GM19468 (cell line): ENCODE results near the gene USO1.
"Not testable (repeated sequence)": the region's sequence is repeated elsewhere in the genome, so short reads cannot be mapped to it uniquely, and the experiment has no call there.

Source experiments
- ATAC-seq: cut with Tn5 transposase; IDR thresholded peaks from one replicate; pipeline ENCODE4 v1.9.1; 2021; ENCODE audit warnings: mild to moderate bottlenecking, moderate library complexity, moderate number of reproducible peaks; ENCODE audit not compliant: unreplicated experiment; ENCODE audit errors: extremely low read depth

Gene USO1

DNA sequence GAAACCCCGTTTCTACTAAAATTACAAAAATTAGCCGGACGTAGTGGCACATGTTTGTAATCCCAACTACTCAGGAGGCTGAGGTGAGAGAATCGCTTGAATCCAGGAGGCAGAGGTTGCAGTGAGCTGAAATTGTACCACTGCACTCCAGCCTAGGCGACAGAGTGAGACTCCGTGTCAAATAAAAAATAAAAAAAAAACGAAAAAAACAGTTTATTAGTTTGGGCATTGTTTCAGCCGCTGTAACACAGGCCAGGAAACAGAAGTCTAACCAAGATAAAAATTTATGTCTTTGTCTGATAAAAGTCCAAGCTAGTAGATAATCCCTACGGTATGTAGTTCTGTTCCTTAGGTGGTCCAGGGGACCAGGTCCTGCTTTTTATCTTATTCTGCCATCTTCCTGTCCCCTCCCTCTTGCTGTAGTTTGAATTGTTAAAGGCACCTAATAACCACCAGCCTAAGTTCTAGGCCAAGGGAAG lies 21.4 kb downstream of the USO1 start:
- no peak for ATAC-seq

DNA sequence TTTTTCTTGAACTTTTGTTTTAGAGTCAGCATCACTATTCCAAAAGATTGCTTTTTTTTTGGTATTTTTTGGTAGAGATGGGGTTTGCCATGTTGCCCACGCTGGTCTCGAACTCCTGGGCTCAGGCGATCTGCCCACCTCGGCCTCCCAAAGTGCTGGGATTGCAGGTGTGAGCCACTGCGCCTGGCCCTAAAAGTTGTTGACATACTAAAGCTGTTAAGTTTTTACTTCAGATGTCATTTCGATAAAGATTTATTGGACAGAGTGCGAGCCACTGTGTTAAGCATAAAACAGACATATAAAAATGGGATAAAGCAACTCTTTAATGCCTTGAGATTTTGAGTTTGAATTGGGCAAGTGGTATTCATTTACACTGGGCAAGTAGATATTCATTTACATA lies 28.3 kb downstream of the USO1 start:
- no peak for ATAC-seq

DNA sequence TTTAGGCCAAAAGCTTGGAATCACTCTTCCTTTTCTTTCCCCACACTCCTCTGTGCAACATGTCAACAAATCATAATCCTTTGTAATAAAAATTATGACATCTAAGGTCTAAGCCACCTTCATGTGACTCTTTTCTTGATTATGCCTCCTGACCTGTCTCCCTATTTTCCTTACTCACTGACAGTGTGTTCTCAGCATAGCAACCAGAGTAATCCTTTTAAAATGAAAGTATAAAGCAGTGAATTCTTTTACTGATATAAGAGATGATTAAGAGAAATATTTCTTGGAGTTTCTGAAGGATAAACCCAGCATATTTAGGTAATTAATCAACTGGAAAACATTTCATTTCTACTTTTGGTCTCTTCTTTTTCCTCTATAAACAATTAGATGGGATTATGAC lies 44.7 kb downstream of the USO1 start:
- no peak for ATAC-seq

DNA sequence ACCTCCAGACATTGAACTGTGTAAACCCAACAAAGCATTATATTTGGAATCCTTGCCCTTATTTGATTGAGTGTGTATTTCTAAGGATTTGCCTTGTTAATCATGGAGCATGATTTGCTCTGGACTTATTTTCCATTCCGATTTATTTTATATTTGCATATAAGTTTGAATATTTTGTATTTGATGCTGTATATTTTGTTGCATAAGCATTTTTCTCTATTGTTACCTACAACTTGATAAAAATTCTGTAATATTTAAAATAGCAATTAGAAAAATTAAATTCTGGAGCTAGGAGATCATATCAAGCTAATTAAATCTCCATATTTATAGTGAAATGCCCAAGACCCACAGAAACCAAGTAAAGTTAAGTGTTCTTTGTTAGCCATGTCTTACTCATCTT lies 47.2 kb downstream of the USO1 start:
- ATAC-seq: no peak

DNA sequence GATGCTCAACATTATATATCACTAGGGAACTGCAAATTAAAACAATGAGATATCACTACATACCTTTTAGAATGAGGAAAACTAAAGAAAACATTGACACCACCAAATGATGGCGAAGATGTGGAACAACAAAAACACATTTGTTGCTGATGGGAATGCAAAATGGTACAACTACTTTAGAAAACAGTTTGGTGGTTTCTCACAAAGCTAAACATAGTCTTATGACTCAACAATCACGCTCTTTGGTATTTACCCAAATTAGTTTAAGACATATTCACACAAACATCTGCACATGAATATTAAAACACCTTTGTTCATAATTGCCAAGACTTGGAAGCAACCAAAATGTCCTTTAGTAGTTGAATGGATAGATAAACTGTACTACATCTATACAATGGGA lies 53.2 kb downstream of the USO1 start:
- no peak for ATAC-seq

DNA sequence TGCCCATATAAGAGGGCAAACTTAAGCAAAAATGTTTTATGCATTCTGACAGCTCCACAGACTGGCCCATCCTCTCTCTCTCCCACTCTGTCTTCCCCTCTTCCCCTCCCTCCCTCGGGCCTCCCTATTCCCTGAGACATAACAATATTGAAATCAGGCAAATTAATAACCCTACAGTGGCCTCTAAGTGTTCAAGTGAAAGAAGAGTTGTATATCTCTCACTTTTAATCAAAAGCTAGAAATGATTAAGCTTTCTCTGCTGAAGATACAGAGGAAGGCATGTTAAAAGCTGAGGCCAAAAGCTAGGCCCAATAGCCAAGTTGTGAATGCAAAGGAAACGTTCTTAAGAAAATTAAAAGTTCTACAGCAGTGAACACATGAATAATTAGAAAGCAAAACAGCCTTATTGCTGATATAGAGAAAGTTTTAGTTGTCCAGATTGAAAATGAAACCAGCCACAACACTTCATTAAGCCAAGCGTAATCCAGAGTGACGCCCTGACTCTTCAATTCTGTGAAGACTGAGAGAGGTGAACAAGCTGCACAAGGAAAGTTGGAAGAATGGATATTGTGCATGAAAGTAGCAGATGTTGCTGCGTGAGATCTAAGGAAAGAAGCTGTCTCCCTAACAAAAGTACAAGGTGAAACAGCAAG lies 54.9 kb downstream of the USO1 start:
- ATAC-seq: no peak

DNA sequence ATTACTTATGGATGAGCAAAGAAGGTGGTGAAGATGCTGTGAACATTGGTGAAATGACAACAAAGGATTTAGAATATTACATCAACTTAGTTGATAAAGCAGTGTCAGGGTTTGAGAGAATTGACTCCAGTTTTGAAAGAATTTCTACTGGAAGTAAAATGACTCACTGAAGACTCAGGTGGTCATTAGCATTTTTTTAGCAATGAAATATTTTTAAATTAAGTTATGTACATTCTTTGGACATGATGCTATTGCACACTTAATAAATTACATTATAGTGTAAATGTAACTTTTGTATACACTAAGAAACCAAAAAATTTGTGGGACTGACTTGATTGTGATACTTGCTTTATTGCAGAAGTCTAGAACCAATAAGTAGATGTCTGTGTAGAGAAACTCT lies 56.9 kb downstream of the USO1 start:
- no peak for ATAC-seq

DNA sequence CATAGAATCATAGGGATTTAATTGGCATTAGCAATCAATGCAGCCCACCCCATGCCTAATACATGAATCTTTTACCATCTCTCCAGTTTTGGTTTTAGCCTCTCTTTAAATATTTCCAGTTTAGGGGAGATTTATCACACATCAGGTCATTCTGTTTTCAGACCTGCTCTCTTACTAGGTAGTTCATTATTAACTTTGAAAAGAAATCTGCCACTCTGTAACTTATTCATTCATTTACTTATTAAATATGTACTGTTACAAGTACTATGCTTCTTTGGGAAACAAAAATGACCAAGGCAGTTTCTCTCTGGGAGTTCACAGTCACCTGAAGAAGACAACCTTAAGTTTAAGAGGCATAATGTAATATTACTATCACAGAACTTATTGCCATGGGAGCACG lies 62.1 kb downstream of the USO1 start:
- ATAC-seq: no peak

DNA sequence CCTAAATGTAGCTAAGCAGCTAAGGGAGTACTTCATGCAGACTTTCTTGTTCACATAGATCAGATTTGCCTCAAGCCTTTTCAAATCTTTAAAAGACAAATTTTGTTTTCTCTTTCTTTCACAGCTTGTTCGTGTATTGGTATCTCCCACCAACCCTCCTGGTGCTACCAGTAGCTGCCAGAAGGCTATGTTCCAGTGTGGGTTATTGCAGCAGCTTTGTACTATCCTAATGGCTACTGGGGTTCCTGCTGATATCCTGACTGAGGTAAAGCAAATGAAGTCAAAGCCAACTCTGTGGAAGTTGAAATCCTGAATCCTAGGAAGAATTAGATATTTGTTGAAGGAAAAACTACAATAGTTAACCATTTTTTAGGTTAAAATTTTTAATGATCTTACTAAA lies 62.6 kb downstream of the USO1 start:
- no peak for ATAC-seq

DNA sequence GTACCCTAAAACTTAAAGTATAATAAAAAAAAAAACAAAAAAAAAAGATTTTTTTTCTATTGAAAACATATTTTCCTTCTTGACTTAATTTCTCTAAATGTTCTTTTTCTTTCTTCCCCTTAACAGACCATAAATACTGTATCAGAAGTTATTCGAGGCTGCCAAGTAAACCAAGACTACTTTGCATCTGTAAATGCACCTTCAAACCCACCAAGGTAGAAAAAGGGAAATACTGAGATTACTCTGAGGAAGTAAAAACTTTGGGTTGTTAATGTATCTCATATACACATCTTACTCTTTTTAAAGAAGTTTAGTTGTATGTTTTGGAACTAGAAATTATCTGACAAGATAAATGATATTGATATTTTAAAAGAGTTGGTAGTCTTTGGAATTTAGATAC lies 65.6 kb downstream of the USO1 start:
- no peak for ATAC-seq

DNA sequence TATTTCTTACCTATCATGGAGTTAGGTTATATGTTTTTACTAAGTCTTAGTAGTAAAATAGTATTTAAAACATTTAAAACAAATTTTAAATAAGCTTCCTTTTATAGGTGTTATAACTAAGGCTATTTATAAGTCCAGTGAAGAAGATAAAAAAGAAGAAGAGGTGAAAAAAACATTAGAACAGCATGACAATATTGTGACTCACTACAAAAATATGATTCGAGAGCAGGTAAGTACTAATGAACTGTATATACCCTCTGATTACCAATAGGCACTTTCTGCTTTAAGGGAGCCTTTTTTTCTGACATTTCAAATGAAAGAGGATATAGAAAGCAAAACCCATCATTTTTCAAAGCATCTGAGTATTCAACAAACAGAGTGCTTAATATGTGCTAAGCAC lies 76.6 kb downstream of the USO1 start:
- no peak for ATAC-seq

DNA sequence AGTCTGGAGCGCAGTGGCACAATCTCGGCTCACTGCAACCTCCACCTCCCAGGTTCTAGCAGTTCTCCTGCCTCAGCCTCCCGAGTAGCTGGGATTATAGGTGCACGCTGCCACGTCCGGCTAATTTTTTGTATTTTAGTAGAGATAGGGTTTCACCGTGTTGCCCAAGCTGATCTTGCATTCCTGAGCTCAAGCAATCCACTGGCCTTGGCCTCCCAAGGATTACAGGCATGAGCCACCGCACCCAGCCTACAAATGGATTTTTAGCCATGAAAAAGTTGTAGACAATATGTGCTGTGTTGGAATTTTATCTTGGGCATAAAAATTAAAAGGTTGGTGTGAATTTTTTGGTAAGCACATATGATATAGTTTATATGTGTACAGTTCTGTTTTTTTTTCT lies 81.7 kb downstream of the USO1 start:
- not testable (repeated sequence) for ATAC-seq

DNA sequence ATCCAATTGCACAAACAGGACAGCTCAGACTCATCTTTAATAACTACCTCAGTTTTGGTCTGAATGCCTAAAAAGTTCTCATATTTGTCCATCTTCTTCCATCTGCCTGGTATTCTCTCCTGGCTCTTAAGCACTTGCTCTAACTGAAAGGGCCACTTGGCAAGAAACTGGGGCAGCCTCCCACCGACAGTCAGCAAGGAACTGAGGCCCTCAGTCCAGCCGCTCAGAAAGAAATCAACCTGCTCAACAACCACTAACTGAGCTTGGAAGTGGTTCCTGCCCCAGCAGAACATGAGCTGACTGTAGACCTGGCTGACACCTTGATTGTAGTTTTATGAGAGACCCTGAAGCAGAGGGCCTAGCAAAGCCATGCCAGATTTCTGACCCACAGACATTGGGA lies 93.5 kb downstream of the USO1 start:
- ATAC-seq: no peak

DNA sequence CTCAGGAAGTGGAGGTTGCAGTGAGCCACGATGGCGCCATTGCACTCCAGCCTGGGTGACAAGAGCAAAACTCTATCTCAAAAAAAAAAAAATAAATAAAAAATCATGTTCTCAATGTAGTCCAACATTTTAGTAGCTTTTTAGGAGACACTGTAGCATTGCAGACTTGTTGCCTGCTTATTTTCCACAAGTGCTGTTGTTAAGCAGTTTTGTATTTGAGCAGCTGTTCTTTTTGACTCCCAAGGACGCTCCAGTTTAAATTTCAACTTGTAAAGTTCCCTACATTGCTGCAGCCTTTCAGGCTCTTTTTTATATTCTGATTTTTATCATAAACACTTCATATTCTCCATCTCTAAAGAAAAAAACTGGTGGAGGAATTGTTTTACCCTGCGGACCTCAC lies 94.7 kb downstream of the USO1 start:
- ATAC-seq: no peak

DNA sequence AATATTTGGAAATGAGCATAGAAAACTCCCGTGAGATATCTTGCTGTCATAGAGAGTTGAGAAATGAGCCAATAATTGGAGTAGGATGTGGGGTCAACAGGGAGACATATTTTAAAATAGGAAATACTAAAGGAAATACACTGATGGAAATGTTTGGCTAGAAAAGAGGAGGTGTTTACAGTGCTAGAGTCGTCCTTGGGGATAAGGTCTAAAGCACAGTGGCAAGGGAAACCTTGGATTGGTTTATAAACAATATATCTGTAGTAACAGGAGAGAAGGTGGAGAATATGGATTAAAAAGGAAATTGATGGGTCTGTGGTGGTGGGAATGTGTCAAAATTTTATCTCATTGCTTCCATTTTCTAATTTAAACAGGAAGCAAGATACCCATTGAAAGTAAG lies 95.8 kb downstream of the USO1 start:
- no peak for ATAC-seq

DNA sequence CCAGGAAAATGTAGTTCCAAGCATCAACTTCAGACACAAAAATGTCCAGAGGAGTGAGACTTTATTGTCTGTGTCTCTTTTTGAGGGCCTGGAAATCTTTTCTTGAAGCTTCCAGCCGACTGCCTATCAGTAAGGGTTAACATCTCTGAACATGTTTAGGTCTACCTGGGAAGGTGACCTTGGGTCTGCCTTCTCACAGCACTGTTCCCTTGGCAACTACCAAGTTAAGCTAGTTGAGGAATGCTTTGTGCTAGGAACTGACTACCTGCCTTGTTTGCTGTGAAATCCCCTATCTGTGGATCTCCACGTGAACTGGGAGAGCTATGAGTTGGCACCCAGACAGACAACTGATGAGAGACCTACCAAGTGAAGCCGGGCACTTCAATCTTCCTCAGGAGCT lies 96.3 kb downstream of the USO1 start:
- no peak for ATAC-seq

DNA sequence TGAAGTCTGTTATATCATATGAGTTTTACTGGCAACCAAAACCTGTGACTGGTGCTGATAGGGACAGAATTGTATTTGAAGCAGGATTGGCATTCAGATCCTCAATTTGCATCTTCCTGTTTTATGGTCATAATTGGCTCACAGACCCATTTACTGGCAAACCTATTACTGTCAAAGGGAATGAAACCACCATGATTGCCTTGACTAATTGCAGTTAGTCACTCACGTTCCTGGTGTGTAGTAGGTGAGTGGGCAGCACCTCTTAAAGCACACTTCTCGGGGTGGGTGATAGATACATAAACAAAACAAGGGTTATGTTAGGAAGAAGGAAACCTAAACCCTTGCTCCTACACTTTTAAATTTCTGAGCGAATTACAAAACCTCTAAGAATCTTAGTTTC lies 96.8 kb downstream of the USO1 start:
- ATAC-seq: no peak

DNA sequence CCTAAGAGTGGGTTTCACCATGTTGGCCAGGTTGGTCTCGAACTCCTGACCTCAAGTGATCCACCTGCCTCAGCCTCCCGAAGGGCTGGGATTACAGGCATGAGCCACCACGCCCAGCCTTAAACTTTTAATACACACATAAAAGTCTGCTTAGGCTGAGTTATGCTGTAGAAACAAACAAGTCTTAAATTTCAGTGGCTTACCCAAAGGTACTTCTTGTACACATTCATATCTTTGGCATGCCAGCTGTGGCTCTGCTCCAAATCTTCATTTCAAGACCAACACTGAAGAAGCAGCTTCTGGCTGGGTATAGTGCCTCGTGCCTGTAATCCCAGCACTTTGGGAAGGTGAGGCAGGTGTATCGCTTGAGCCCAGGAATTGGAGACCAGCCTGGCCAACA lies 97.6 kb downstream of the USO1 start:
- ATAC-seq: no peak

DNA sequence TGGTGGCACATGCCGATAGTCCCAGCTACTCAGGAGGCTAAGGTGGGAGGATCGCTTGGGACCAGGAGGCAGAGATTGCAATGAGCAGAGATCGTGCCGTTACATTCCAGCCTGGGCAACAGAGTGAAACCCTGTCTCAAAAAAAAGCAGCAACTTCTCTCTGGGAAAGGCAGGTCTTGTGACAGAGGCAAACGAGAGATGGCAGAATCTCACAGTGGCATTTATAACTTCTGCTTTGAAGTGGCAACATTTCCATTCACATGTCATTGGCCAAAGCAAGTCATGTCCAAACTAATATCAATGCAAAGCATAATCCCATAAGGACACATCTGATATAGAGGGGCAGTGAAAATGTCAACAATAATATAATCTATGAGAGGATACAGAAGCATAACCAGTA lies 98.0 kb downstream of the USO1 start:
- no peak for ATAC-seq

DNA sequence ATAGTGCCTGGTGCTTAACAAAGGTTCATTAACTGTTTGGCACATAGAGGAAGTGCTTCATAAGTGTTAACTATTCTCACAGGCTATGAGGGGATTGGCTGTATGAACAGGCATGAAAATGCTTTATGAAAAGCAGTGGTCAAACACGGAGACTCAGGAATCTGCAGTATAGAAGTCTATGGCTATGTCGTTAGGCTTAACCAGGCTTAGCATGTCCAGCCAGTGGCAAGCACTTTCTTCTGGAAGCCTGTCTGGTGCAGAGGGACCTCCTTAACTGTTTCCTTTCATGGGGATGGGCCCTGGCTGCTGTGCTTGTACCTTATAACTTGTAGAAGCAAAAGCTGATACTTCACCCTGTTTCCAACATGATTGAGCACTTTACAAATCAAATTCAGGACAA lies 99.4 kb downstream of the USO1 start:
- ATAC-seq: no peak

DNA sequence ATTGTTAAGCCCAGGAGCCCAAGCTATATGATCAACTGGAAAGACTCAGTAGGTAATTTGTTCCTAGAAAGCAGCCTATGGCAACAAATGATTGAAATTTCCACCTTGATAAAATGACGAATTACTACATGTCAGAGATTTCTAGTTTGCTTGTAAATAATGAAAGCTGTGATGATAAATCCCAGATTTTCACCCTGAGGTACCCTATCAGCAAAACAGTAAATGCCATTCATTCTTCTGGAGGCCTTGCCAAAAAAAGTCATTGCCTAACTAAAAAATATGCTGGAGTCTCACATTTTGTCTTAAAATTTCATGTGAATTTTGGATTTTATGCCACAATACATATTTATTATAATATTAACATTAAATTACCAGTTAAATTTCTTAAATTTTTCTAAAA lies 106.5 kb downstream of the USO1 start:
- ATAC-seq: no peak

DNA sequence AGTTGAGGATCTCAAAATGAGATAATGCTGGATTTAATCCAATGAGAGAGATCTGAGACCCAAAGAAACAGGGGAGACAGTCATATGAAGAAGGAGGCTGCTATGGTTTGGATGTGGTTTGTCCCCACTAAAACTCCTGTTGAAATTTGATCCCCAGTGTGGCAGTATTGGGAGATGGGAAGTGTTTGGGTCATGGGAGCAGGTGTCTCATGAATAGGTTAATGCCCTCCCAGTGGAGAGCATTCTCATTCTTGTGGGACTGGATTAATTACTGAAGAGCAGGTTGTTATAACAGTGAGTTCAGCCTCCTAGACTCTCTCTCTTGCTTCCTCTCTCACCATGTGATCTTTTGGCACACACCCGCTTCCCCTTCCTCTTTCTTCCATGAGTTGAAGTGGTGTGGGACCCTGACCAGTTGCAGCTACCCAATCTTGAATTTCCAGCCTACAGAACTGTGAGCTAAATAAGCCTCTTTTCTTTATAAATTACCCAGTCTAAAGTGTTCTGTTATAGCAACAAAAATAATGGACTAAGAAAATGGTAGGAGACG lies 107.6 kb downstream of the USO1 start:
- no peak for ATAC-seq
